Measurements from ENCODE around the gene HSPB6. TPM values are rescaled to one million over a fixed set of nuclear protein-coding genes. Genes with fewer than 3 reads are reported as not detected.

The HSPB6 gene
- total RNA-seq, 1 experiment from 2014 or later, result 0.37 TPM

DNA sequence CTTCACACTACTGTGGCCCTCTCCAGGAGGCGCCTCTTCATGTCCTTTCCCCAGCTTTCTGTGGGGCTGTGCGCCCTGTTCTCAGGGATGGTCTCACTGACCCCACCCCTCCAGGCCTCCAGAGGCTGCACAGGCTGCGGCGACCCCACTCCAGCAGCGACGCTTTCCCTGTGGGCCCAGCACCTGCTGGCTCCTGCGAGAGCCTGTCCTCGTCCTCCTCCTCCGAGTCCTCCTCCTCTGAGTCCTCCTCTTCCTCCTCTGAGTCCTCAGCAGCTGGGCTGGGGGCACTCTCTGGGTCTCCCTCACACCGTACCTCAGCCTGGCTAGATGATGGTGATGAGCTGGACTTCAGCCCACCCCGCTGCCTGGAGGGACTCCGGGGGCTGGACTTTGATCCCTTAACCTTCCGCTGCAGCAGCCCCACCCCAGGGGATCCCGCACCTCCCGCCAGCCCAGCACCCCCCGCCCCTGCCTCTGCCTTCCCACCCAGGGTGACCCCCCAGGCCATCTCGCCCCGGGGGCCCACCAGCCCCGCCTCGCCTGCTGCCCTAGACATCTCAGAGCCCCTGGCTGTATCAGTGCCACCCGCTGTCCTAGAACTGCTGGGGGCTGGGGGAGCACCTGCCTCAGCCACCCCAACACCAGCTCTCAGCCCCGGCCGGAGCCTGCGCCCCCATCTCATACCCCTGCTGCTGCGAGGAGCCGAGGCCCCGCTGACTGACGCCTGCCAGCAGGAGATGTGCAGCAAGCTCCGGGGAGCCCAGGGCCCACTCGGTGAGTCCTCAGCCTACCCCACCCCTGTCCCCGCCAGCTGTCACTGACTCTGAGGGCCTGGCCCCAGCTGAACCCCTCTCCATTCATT, 29.7 kb upstream of the HSPB6 start:
- Histone ChIP-seq H4K91ac (ENCODE audit: insufficient read length, low read depth, low read length) (no peak overlapping the region), H2BK120ac (ENCODE audit: low read depth, low read length, poor library complexity, severe bottlenecking) (no peak overlapping the region), H3K27ac (ENCODE audit: insufficient read length, low read depth, low read length) (no peak overlapping the region), H2BK5ac (ENCODE audit: insufficient read length, low read length) (no peak overlapping the region), H3K14ac (ENCODE audit: insufficient read depth, low read length) (no peak overlapping the region), H3K4ac (ENCODE audit: low read depth, low read length) (no peak overlapping the region), H3K79me2 (ENCODE audit: insufficient read depth, low read length) (no peaks in the 10 kb centered on the region), H3K9me3 (ENCODE audit: control insufficient read depth, low read depth, low read length) (no peaks in the 10 kb centered on the region), H3K27me3 (ENCODE audit: insufficient read depth, low read length) (no peaks in the 10 kb centered on the region), H3K23ac (ENCODE audit: insufficient read length, low read depth, low read length) (no peak overlapping the region), H2AFZ (ENCODE audit: low read length) (no peak overlapping the region), H3K79me1 (ENCODE audit: insufficient read depth, low read depth, low read length, poor library complexity, severe bottlenecking) (no peaks in the 10 kb centered on the region), H3T11ph (ENCODE audit: low read length) (no peak overlapping the region), H3K56ac (ENCODE audit: insufficient read length, low read depth, low read length) (no peak overlapping the region), H4K5ac (ENCODE audit: insufficient read length, low read depth, low read length) (no peak overlapping the region), H3K18ac (ENCODE audit: insufficient read length, low read depth, low read length) (no peak overlapping the region), H2AK5ac (ENCODE audit: insufficient read length, low read length) (no peak overlapping the region), H2BK12ac (ENCODE audit: insufficient read length, low read depth, low read length) (no peak overlapping the region), H3K23me2 (ENCODE audit: insufficient read length, low read depth, low read length, poor library complexity, severe bottlenecking) (peaks cover 7% of the 10 kb centered on the region), H3K4me2 (ENCODE audit: insufficient read depth, insufficient read length, low read length) (no peak overlapping the region), H3K9ac (ENCODE audit: extremely low read depth, insufficient read length, low read length) (no peak overlapping the region), H3K4me1 (ENCODE audit: insufficient read depth, low read length) (no peaks in the 10 kb centered on the region), H4K20me1 (ENCODE audit: control insufficient read depth, insufficient read depth, insufficient read length) (peaks cover 3% of the 10 kb centered on the region), H4K8ac (replicated peaks; ENCODE audit: insufficient read length, low read depth, low read length) (no peak overlapping the region), H2BK20ac (ENCODE audit: low read depth, low read length, poor library complexity, severe bottlenecking) (no peak overlapping the region), H2BK15ac (ENCODE audit: low read depth, low read length) (no peak overlapping the region)
- DNase-seq, result no peak
- H3K4me3 Mint-ChIP-seq, result no peak overlapping the region; a peak in 1 of 5 replicates
- H3K4me1 Mint-ChIP-seq, result peaks cover 20 to 35% of the 10 kb centered on the region in 2 experiments
- no peaks in the 10 kb centered on the region; a peak in 1 of 5 replicates for H3K9me3 Mint-ChIP-seq
- TF ChIP-seq, protein P1, sequence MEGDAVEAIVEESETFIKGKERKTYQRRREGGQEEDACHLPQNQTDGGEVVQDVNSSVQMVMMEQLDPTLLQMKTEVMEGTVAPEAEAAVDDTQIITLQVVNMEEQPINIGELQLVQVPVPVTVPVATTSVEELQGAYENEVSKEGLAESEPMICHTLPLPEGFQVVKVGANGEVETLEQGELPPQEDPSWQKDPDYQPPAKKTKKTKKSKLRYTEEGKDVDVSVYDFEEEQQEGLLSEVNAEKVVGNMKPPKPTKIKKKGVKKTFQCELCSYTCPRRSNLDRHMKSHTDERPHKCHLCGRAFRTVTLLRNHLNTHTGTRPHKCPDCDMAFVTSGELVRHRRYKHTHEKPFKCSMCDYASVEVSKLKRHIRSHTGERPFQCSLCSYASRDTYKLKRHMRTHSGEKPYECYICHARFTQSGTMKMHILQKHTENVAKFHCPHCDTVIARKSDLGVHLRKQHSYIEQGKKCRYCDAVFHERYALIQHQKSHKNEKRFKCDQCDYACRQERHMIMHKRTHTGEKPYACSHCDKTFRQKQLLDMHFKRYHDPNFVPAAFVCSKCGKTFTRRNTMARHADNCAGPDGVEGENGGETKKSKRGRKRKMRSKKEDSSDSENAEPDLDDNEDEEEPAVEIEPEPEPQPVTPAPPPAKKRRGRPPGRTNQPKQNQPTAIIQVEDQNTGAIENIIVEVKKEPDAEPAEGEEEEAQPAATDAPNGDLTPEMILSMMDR (conservative IDR thresholded peaks at IDR 0.05), result no peak
- WGBS (ENCODE audit: extremely low coverage, insufficient read length, low lambda C conversion rate), result no CpG with 5 or more reads among the region's 31 CpGs
- peaks cover 0 to 5% (median under 1%) of the 10 kb centered on the region in 3 experiments; a peak in 2 of 7 replicates for H3K36me3 Mint-ChIP-seq (ENCODE audit: insufficient read depth in 1 of 3, low read depth in 3 of 3)
- no peaks in the 10 kb centered on the region; the same call in 1 of the 2 replicates for H3K27me3 Mint-ChIP-seq (ENCODE audit: low read depth)
- no peak overlapping the region for H3K27ac Mint-ChIP-seq

Data from H9 (cell line).